ENCODE results near the gene CEP164. TPM values are rescaled to one million over a fixed set of nuclear protein-coding genes. Genes with fewer than 3 reads are reported as not detected.

Gene CEP164
- total RNA-seq, 1 experiment from 2014 or later, result 33.9 TPM

GRCh38 chr11:117427356-117427874 is 99.8 kb downstream of the CEP164 start:
- H3K9me3 ChIP-seq (ENCODE audit: insufficient read depth, low read depth), result no peaks in the 10 kb centered on the region
- no peaks in the 10 kb centered on the region for H3K79me2 ChIP-seq (ENCODE audit: low read depth)
- peaks cover 91% of the 10 kb centered on the region for H3K27me3 ChIP-seq (ENCODE audit: insufficient read depth, low read depth)
- CTCF ChIA-PET, result interaction anchor here (1.4 kb wide), 1 partner anchor 390 kb away, joined by 4 read pairs; no protein-coding TSS in a partner anchor
- no peak overlapping the region for H2AFZ ChIP-seq
- no peaks in the 10 kb centered on the region for H3F3A ChIP-seq (ENCODE audit: insufficient read depth, low read depth)
- intact Hi-C loops (cut with micrococcal nuclease; ENCODE audit: unreplicated experiment), result loop anchor here (2.0 to 10.0 kb wide), 3 partner anchors 381 to 625 kb away; no protein-coding TSS in a partner anchor
- POLR2A ChIA-PET (ENCODE audit: unreplicated experiment), result no interaction called here
- DNase-seq, result no peak
- no peak overlapping the region for H3K27ac ChIP-seq
- no peaks in the 10 kb centered on the region for H3K36me3 ChIP-seq (ENCODE audit: low read depth)
- no peaks in the 10 kb centered on the region for H3K4me1 ChIP-seq (replicated peaks; ENCODE audit: insufficient read depth)
- no peaks in the 10 kb centered on the region; the same call in 1 of the 2 replicates for H4K20me1 ChIP-seq (ENCODE audit: insufficient read depth)
- TF ChIP-seq EZH2 (IDR thresholded peaks at IDR 0.05; ENCODE audit: low read depth) (no peak), CTCF (conservative IDR thresholded peaks at IDR 0.05) (no peak)
- H3K4me2 ChIP-seq, result no peak overlapping the region
- H3K9me2 ChIP-seq (ENCODE audit: insufficient read depth), result no peaks in the 10 kb centered on the region
- H3K4me3 ChIP-seq, result no peak overlapping the region
- no TSS peak for BruUV-seq (replicated peaks)

- intact Hi-C loops (cut with micrococcal nuclease; ENCODE audit: unreplicated experiment), result loop anchor here (5.0 to 10.0 kb wide), 2 partner anchors 516 to 624 kb away; no protein-coding TSS in a partner anchor
- CTCF ChIA-PET, result interaction anchor here (0.6 to 1.4 kb wide), 2 partner anchors 389 to 427 kb away, joined by 3 to 4 read pairs; no protein-coding TSS in a partner anchor
Measured at GRCh38 chr11:117428186-117428855, 100.7 kb downstream of the CEP164 start.

GRCh38 chr11:117428856-117429229 is 101.2 kb downstream of the CEP164 start:
- H4K20me1 ChIP-seq (ENCODE audit: insufficient read depth), result no peaks in the 10 kb centered on the region; the same call in 1 of the 2 replicates
- no peaks in the 10 kb centered on the region for H3K36me3 ChIP-seq (ENCODE audit: low read depth)
- TF ChIP-seq CTCF (conservative IDR thresholded peaks at IDR 0.05), result no peak
- TF ChIP-seq EZH2 (IDR thresholded peaks at IDR 0.05; ENCODE audit: low read depth), result no peak
- no peaks in the 10 kb centered on the region for H3K9me2 ChIP-seq (ENCODE audit: insufficient read depth)
- H3K4me2 ChIP-seq, result no peak overlapping the region
- no peak overlapping the region for H2AFZ ChIP-seq
- CTCF ChIA-PET, result interaction anchor here (0.6 kb wide), 1 partner anchor 427 kb away, joined by 3 read pairs; no protein-coding TSS in a partner anchor
- no peaks in the 10 kb centered on the region for H3F3A ChIP-seq (ENCODE audit: insufficient read depth, low read depth)
- no peak overlapping the region for H3K4me3 ChIP-seq
- POLR2A ChIA-PET (ENCODE audit: unreplicated experiment), result interaction anchor here (0.6 kb wide), 1 partner anchor 264 kb away, joined by 4 read pairs; no protein-coding TSS in a partner anchor
- intact Hi-C loops (cut with micrococcal nuclease; ENCODE audit: unreplicated experiment), result loop anchor here (5.0 to 10.0 kb wide), 2 partner anchors 516 to 623 kb away; no protein-coding TSS in a partner anchor
- H3K4me1 ChIP-seq (replicated peaks; ENCODE audit: insufficient read depth), result no peaks in the 10 kb centered on the region
- no peaks in the 10 kb centered on the region for H3K9me3 ChIP-seq (ENCODE audit: insufficient read depth, low read depth)
- no TSS peak for BruUV-seq (replicated peaks)
- peaks cover 91% of the 10 kb centered on the region for H3K27me3 ChIP-seq (ENCODE audit: insufficient read depth, low read depth)
- no peaks in the 10 kb centered on the region for H3K79me2 ChIP-seq (ENCODE audit: low read depth)
- no peak for DNase-seq
- H3K27ac ChIP-seq, result no peak overlapping the region

More at GRCh38 chr11:117428186-117428855, 100.7 kb downstream of the CEP164 start:
- no peak for DNase-seq
- Histone ChIP-seq H3K4me1 (replicated peaks; ENCODE audit: insufficient read depth) (no peaks in the 10 kb centered on the region), H3K4me3 (no peak overlapping the region), H3K36me3 (ENCODE audit: low read depth) (no peaks in the 10 kb centered on the region), H3K79me2 (ENCODE audit: low read depth) (no peaks in the 10 kb centered on the region), H3K27ac (no peak overlapping the region), H2AFZ (no peak overlapping the region), H3K27me3 (ENCODE audit: insufficient read depth, low read depth) (peaks cover 91% of the 10 kb centered on the region), H3K9me3 (ENCODE audit: insufficient read depth, low read depth) (no peaks in the 10 kb centered on the region), H3F3A (ENCODE audit: insufficient read depth, low read depth) (no peaks in the 10 kb centered on the region), H4K20me1 (ENCODE audit: insufficient read depth) (no peaks in the 10 kb centered on the region; the same call in 1 of the 2 replicates), H3K4me2 (no peak overlapping the region), H3K9me2 (ENCODE audit: insufficient read depth) (no peaks in the 10 kb centered on the region)
- TF ChIP-seq CTCF (conservative IDR thresholded peaks at IDR 0.05) (no peak), EZH2 (IDR thresholded peaks at IDR 0.05; ENCODE audit: low read depth) (no peak)
- POLR2A ChIA-PET (ENCODE audit: unreplicated experiment), result no interaction called here
- no TSS peak for BruUV-seq (replicated peaks)
